Measurements from ENCODE around the gene CACNA1B.
"Not testable (repeated sequence)": the region's sequence is repeated elsewhere in the genome, so short reads cannot be mapped to it uniquely, and the experiment has no call there.

The CACNA1B gene

GRCh38 chr9:138104251-138105122 lies 226.9 kb downstream of the CACNA1B start:
- DNase-seq: no peak

GRCh38 chr9:138105123-138105415 lies 227.5 kb downstream of the CACNA1B start:
- DNase-seq: no peak

GRCh38 chr9:138105561-138106505 lies 228.3 kb downstream of the CACNA1B start:
- no peak for DNase-seq

GRCh38 chr9:138107039-138107438 lies 229.5 kb downstream of the CACNA1B start:
- DNase-seq: not testable (repeated sequence)

- no peak for DNase-seq
Observed at GRCh38 chr9:138111607-138112006, 234.0 kb downstream of the CACNA1B start.

GRCh38 chr9:138112090-138112748 lies 234.6 kb downstream of the CACNA1B start:
- no peak for DNase-seq

- no peak for DNase-seq
Observed at GRCh38 chr9:138112791-138113600, 235.4 kb downstream of the CACNA1B start.

GRCh38 chr9:138113701-138114325 lies 236.2 kb downstream of the CACNA1B start:
- DNase-seq: not testable (repeated sequence)

- no peak for DNase-seq
Observed at GRCh38 chr9:138114501-138115245, 237.1 kb downstream of the CACNA1B start.

- no peak for DNase-seq
Observed at GRCh38 chr9:138115506-138115905, 237.9 kb downstream of the CACNA1B start.

- DNase-seq: no peak
Observed at GRCh38 chr9:138116521-138116920, 238.9 kb downstream of the CACNA1B start.

- DNase-seq: no peak
Observed at GRCh38 chr9:138117101-138117750, 239.6 kb downstream of the CACNA1B start.

- no peak for DNase-seq
Observed at GRCh38 chr9:138117836-138118235, 240.3 kb downstream of the CACNA1B start.

- no peak for DNase-seq
Observed at GRCh38 chr9:138118601-138119071, 241.1 kb downstream of the CACNA1B start.

GRCh38 chr9:138119202-138120027 lies 241.8 kb downstream of the CACNA1B start:
- no peak for DNase-seq

GRCh38 chr9:138120072-138120471 lies 242.5 kb downstream of the CACNA1B start:
- DNase-seq: no peak

GRCh38 chr9:138120511-138121437 lies 243.2 kb downstream of the CACNA1B start:
- no peak for DNase-seq

GRCh38 chr9:138121438-138122050 lies 244.0 kb downstream of the CACNA1B start:
- no peak for DNase-seq

All from CD4-positive, alpha-beta T cell treated with Interleukin-10 for 1 hour (primary cell).